Hepatocyte (in vitro differentiated cells): ENCODE results near the gene TMED4. TPM values are rescaled to one million over a fixed set of nuclear protein-coding genes. Genes with fewer than 3 reads are reported as not detected.

Experiments used
- DNase-seq: peaks from one replicate; pipeline ENCODE4 v3.0.0-alpha.2; 2016; ENCODE audit warnings: low spot score
- H2AFZ ChIP-seq: fragments of 200-600 bp; sonication (generic); 2 replicates; pipeline ENCODE4 v1.6.0; 2016; ENCODE audit warnings: antibody characterized with exemption, mild to moderate bottlenecking
- H3K27ac ChIP-seq: fragments of 200-600 bp; sonication (generic); 2 replicates; pipeline ENCODE4 v1.5.1; 2016; ENCODE audit warnings: mild to moderate bottlenecking
- H3K27me3 ChIP-seq: fragments of 200-600 bp; sonication (generic); 2 replicates; pipeline ENCODE4 v1.6.1; 2016
- H3K36me3 ChIP-seq: fragments of 200-600 bp; sonication (generic); replicated peaks from 2 replicates; pipeline ENCODE4 v1.5.1; 2016; ENCODE audit warnings: low read depth; ENCODE audit not compliant: insufficient read depth
- H3K4me1 ChIP-seq: fragments of 200-600 bp; sonication (generic); 2 replicates; pipeline ENCODE4 v1.5.1; 2016; ENCODE audit warnings: mild to moderate bottlenecking, moderate library complexity; ENCODE audit not compliant: insufficient read depth
- H3K4me2 ChIP-seq: fragments of 200-600 bp; sonication (generic); 2 replicates; pipeline ENCODE4 v1.6.0; 2016
- H3K4me3 ChIP-seq: fragments of 200-600 bp; sonication (generic); 2 replicates; pipeline ENCODE4 v1.5.1; 2016; ENCODE audit warnings: mild to moderate bottlenecking
- H3K79me2 ChIP-seq: fragments of 200-600 bp; sonication (generic); 2 replicates; pipeline ENCODE4 v1.6.0; 2017; ENCODE audit warnings: mild to moderate bottlenecking
- H3K9me2 ChIP-seq: fragments of 200-600 bp; sonication (generic); replicated peaks from 2 replicates; pipeline ENCODE4 v1.6.0; 2017; ENCODE audit warnings: mild to moderate bottlenecking; ENCODE audit not compliant: insufficient read depth
- H3K9me3 ChIP-seq: fragments of 200-600 bp; sonication (generic); 2 replicates; pipeline ENCODE4 v1.5.1; 2016; ENCODE audit warnings: low read depth, mild to moderate bottlenecking
- H4K20me1 ChIP-seq: fragments of 200-600 bp; sonication (generic); 2 replicates; pipeline ENCODE4 v1.6.0; 2016; ENCODE audit warnings: mild to moderate bottlenecking; ENCODE audit not compliant: insufficient read depth, poor library complexity, severe bottlenecking
- EZH2 ChIP-seq: fragments of 200-600 bp; sonication (generic); IDR thresholded peaks from 2 replicates; pipeline ENCODE4 v1.6.1; 2016; ENCODE audit warnings: antibody characterized with exemption, mild to moderate bottlenecking, borderline replicate concordance
- EZH2phosphoT487 ChIP-seq: fragments of 200-600 bp; sonication (generic); IDR thresholded peaks from one replicate; pipeline ENCODE4 v1.6.1; 2018; ENCODE audit warnings: antibody characterized with exemption, mild to moderate bottlenecking, low read depth, moderate library complexity; ENCODE audit not compliant: unreplicated experiment, severe bottlenecking
- WGBS: methylation state at CpG from one replicate; pipeline ENCODE4 v1.1.6; 2016; ENCODE audit warnings: low lambda C conversion rate; ENCODE audit errors: missing lambda C conversion rate; 5-methylcytosine and 5-hydroxymethylcytosine counted together
- polyA plus RNA-seq: library from polyadenylated mRNA; unstranded; fragments of >200 nt; fragmentation: Nextera tagmentation; extraction: Ambion mirVana; gene quantifications from 2 replicates; pipeline ENCODE4 v1.2.1, GENCODE V29; 2016
- total RNA-seq: library from RNA; depleted of rRNA; stranded (reverse); fragments of >200 nt; gene quantifications from 2 replicates; pipeline ENCODE4 v1.2.3, GENCODE V29; 2014
- TF ChIP-seq, protein P1 (sequence below): fragments of 200-600 bp; sonication (generic); IDR thresholded peaks from 2 replicates; pipeline ENCODE4 v1.5.1; 2016; ENCODE audit warnings: antibody characterized with exemption, mild to moderate bottlenecking; ENCODE audit not compliant: poor library complexity

The TMED4 gene
- total and polyA plus RNA-seq, 2 experiments from 2014 or later: 94.3 to 245 TPM

DNA sequence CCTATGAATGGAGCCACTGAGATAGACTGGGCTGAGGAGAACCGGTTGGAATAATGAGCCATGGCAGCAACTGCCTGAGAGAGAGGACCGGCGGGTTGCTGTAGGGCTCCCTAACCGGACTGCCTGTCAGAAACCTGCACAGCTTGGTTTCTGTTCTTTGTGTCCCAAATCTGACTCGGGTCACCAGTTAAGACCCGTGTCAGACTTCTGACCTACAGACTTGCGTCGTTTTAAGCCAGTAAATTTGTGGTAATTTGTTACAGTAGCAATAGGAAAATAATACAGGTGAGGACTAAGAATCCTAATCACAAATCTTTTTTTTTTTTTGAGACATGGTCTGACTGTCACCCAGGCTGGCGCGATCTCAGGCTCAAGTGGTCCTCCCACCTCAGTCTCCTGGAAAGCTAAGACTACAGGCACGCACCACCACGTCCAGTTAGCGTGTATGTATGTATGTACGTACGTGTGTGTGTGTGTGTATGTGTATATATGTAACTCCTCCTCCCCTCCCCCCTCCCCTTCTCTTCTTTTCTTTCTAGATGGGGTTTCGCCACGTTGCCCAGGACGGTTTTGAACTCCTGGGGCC, 7.7 kb downstream of the TMED4 start:
- Histone ChIP-seq H3K4me1 (peaks cover 13% of the 10 kb centered on the region), H3K4me3 (peak overlapping the region; percentile 63), H3K79me2 (peaks cover 60% of the 10 kb centered on the region), H3K27me3 (no peaks in the 10 kb centered on the region), H2AFZ (peak overlapping the region; percentile 39), H3K36me3 (no peaks in the 10 kb centered on the region), H3K27ac (peak overlapping the region; percentile 88), H3K9me2 (no peaks in the 10 kb centered on the region), H4K20me1 (no peaks in the 10 kb centered on the region), H3K4me2 (peak overlapping the region; percentile 90), H3K9me3 (no peaks in the 10 kb centered on the region)
- 50% methylated on average over 18 of the region's 18 CpGs for WGBS
- no peak for DNase-seq
- TF ChIP-seq EZH2 (no peak), EZH2phosphoT487 (no peak)
- TF ChIP-seq, protein P1, sequence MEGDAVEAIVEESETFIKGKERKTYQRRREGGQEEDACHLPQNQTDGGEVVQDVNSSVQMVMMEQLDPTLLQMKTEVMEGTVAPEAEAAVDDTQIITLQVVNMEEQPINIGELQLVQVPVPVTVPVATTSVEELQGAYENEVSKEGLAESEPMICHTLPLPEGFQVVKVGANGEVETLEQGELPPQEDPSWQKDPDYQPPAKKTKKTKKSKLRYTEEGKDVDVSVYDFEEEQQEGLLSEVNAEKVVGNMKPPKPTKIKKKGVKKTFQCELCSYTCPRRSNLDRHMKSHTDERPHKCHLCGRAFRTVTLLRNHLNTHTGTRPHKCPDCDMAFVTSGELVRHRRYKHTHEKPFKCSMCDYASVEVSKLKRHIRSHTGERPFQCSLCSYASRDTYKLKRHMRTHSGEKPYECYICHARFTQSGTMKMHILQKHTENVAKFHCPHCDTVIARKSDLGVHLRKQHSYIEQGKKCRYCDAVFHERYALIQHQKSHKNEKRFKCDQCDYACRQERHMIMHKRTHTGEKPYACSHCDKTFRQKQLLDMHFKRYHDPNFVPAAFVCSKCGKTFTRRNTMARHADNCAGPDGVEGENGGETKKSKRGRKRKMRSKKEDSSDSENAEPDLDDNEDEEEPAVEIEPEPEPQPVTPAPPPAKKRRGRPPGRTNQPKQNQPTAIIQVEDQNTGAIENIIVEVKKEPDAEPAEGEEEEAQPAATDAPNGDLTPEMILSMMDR: no peak

DNA sequence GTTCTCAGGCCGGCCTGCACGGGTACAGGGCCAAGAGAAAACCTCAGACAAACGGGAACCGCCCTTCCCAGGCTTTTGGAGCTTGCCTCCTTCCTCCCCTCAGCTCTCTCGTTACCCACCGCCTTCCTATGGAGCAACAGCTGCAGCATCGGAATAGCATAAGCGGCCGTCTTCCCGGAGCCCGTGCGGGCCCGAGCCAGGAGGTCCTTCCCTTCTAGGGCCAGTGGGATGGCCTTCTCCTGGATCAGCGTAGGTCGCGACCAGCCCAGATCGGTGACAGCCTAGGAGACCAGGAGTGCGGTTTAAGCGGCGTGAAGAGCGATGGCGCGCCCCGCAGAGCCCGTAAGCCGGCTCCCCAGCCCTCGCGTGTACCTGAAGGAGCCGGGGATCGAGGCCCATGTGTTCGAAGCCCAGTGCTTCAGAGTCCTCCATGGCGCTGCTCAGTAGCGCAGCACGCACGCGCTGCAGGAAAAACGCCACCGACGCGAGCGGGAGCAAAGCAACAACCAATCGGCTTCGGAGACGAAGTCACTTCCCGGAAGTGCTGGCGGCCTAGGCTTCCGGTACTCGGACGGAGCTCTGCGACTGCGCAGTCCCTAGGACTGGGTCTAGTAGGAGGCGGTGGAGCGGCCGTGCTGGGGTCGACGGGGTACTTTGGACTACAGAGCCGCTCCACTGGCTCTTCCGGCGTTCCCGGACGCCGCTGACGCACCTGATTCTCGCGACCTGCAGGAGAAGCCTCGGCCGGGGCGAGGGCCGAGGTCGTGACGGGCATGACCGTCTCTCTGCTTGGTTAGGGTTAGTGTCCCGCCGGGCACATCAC, 8.4 kb downstream of the TMED4 start, which contains the start of gene DDX56:
DDX56 (minus strand) TSS at position 445 of the 823 bp plus-strand sequence; CDS start at position 432, 13 bp downstream.
- H3K9me2 ChIP-seq: no peaks in the 10 kb centered on the region
- peak within 1 kb of the TSS; percentile 63 for H3K4me3 ChIP-seq
- H3K4me2 ChIP-seq: peak within 1 kb of the TSS; percentile 90
- TF ChIP-seq EZH2phosphoT487 (no peak), EZH2 (no peak)
- TF ChIP-seq, protein P1: no peak
- no peaks in the 10 kb centered on the region for H3K36me3 ChIP-seq
- peak; percentile 98 for DNase-seq
- H3K4me1 ChIP-seq: peaks cover 13% of the 10 kb centered on the region
- no peaks in the 10 kb centered on the region for H4K20me1 ChIP-seq
- H3K27me3 ChIP-seq: no peaks in the 10 kb centered on the region
- H3K9me3 ChIP-seq: no peaks in the 10 kb centered on the region
- H2AFZ ChIP-seq: peak within 1 kb of the TSS; percentile 75
- H3K79me2 ChIP-seq: peaks cover 54% of the 10 kb centered on the region
- peak within 1 kb of the TSS; percentile 88 for H3K27ac ChIP-seq
- under 1% methylated on average over 70 of the region's 74 CpGs for whole genome bisulfite sequencing

DNA sequence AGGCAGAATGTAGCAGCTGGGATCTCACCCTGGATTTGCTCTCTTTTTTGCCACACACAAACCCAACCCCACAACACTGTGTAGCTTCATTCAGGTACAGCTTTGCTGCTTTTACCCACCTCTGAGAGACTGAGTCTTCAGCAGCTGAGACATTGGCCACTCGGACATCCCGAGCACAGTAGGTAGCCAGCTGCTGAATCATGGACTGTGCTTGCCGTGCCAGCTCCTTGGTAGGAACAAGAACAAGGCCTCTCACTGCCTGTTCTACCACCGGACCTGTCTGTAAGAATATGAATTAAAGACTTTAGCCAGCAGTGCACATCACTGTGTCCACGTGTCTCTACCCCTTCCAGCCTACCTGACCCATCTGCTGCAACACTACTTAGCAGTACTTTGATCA, 9.3 kb downstream of the TMED4 start:
- H3K9me3 ChIP-seq: no peaks in the 10 kb centered on the region
- H3K27ac ChIP-seq: peak overlapping the region; percentile 88
- peak overlapping the region; percentile 60 for H3K4me3 ChIP-seq
- peak overlapping the region; percentile 90 for H3K4me2 ChIP-seq
- no peaks in the 10 kb centered on the region for H3K36me3 ChIP-seq
- H3K4me1 ChIP-seq: peaks cover 13% of the 10 kb centered on the region
- H3K79me2 ChIP-seq: peaks cover 54% of the 10 kb centered on the region
- H3K9me2 ChIP-seq: no peaks in the 10 kb centered on the region
- TF ChIP-seq EZH2 (no peak), EZH2phosphoT487 (no peak)
- TF ChIP-seq, protein P1: no peak
- H4K20me1 ChIP-seq: no peaks in the 10 kb centered on the region
- no peak for DNase-seq
- no peaks in the 10 kb centered on the region for H3K27me3 ChIP-seq
- WGBS: 77% methylated on average over 5 of the region's 5 CpGs
- no peak overlapping the region for H2AFZ ChIP-seq
